ENCODE data around the gene CILP2. TPM values are rescaled to one million over a fixed set of nuclear protein-coding genes. Genes with fewer than 3 reads are reported as not detected.

The CILP2 gene
- total and polyA plus RNA-seq, 2 experiments from 2014 or later, result 0.11 to 0.48 TPM

DNA sequence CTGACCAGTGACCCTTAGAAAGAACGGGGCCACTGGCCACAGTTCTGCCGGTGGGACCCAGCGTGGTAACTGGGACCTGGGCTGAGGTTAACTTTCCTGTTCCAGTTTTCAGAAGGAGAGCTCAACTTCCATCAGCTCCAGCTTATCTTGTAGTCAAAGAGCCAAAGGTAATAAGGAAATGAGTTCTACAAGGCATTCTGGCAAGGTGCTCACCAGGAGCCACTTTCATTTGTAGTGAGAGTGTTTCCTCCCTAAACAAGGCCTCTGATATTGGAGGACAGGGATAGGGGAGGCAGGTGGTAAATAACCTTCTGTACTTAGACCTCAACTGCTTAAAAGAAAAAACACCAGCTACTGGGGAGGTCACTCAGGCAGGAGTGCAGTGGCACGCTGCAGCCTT is 42.4 kb downstream of the CILP2 start:
- no peak overlapping the region for H3K4me3 ChIP-seq
- no peaks in the 10 kb centered on the region for H3K79me2 ChIP-seq (ENCODE audit: insufficient read depth)
- H2AFZ ChIP-seq, result no peak overlapping the region
- H3K4me2 ChIP-seq (ENCODE audit: unreplicated experiment), result no peak overlapping the region
- no peaks in the 10 kb centered on the region for H3K36me3 ChIP-seq (ENCODE audit: low read depth)
- TF ChIP-seq EZH2phosphoT487 (IDR thresholded peaks at IDR 0.05; ENCODE audit: insufficient read depth, low read depth), result no peak
- TF ChIP-seq EZH2 (IDR thresholded peaks at IDR 0.05; ENCODE audit: insufficient read depth, poor library complexity, severe bottlenecking), result no peak
- DNase-seq, result no peak
- no peaks in the 10 kb centered on the region for H3K27me3 ChIP-seq (replicated peaks; ENCODE audit: insufficient read depth)
- no peaks in the 10 kb centered on the region for H3F3A ChIP-seq (ENCODE audit: insufficient read depth)
- no peaks in the 10 kb centered on the region for H4K20me1 ChIP-seq (ENCODE audit: insufficient read depth)
- in situ Hi-C loops (cut with MboI), result no loop called here
- H3K9me3 ChIP-seq (ENCODE audit: low read depth), result no peaks in the 10 kb centered on the region
- H3K27ac ChIP-seq, result no peak overlapping the region
- no peaks in the 10 kb centered on the region for H3K4me1 ChIP-seq (ENCODE audit: insufficient read depth)
- no peak overlapping the region for H3K9ac ChIP-seq
- H3K9me2 ChIP-seq (ENCODE audit: insufficient read depth), result no peaks in the 10 kb centered on the region
- 97 to 98% methylated on average over 4 of the region's 4 CpGs for WGBS, 2 experiments (ENCODE audit: low coverage in 1 of 2, low lambda C conversion rate in 2 of 2, missing lambda C conversion rate in 2 of 2)

DNA sequence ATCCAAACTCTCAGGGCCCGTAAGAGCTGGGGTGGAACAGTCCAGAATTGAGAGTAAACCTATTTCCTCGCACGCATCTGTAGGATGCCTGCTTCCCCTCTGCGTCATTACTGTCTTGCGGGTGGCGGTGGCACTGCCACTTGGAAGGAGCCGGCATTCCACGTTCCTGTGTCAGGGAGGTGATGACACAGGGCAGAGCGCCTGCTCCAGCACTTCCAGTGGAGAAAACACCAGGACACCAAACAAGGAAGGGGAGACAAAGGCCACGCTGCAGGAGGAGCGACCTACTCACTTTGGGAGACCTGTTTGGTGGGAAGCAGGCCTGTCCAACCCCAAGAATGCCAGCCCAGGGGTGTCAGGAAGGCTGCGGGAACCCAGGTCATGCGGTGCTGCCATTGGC is 43.3 kb downstream of the CILP2 start:
- Histone ChIP-seq H3K4me2 (ENCODE audit: unreplicated experiment) (no peak overlapping the region), H3K4me1 (ENCODE audit: insufficient read depth) (no peaks in the 10 kb centered on the region), H3K27ac (no peak overlapping the region), H3K9me2 (ENCODE audit: insufficient read depth) (no peaks in the 10 kb centered on the region), H3K9ac (no peak overlapping the region), H3K36me3 (ENCODE audit: low read depth) (no peaks in the 10 kb centered on the region), H3K27me3 (replicated peaks; ENCODE audit: insufficient read depth) (no peaks in the 10 kb centered on the region), H2AFZ (no peak overlapping the region), H3K4me3 (no peak overlapping the region), H3K9me3 (ENCODE audit: low read depth) (no peaks in the 10 kb centered on the region), H3F3A (ENCODE audit: insufficient read depth) (no peaks in the 10 kb centered on the region), H3K79me2 (ENCODE audit: insufficient read depth) (no peaks in the 10 kb centered on the region), H4K20me1 (ENCODE audit: insufficient read depth) (no peaks in the 10 kb centered on the region)
- no peak for DNase-seq
- TF ChIP-seq EZH2 (IDR thresholded peaks at IDR 0.05; ENCODE audit: insufficient read depth, poor library complexity, severe bottlenecking) (no peak), EZH2phosphoT487 (IDR thresholded peaks at IDR 0.05; ENCODE audit: insufficient read depth, low read depth) (no peak)
- 97% methylated on average over 13 of the region's 13 CpGs for WGBS, 2 experiments (ENCODE audit: low coverage in 1 of 2, low lambda C conversion rate in 2 of 2, missing lambda C conversion rate in 2 of 2)
- in situ Hi-C loops (cut with MboI), result no loop called here

DNA sequence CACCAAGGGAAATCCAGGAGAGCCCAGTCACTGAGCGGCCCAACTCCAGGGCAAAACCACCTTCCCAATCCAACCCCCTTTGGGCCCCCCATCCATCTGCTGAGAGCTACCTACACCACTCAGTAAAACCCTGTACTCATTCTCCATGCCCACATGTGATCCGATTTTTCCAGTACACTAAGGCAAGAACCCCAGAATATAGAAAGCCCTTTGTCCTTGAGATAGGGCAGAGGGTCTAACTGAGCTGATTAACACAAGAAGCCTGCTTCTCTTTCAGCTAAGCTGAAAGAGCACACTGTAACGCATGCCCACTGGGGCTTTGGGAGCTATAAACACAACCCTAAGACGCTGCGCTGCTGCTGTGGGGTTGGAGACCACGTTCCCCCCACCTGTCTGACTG is 44.4 kb downstream of the CILP2 start:
- Histone ChIP-seq H3K9me3 (ENCODE audit: low read depth) (no peaks in the 10 kb centered on the region), H3K4me2 (ENCODE audit: unreplicated experiment) (no peak overlapping the region), H3K4me1 (ENCODE audit: insufficient read depth) (no peaks in the 10 kb centered on the region), H3K36me3 (ENCODE audit: low read depth) (no peaks in the 10 kb centered on the region), H2AFZ (no peak overlapping the region), H3K9ac (no peak overlapping the region), H3K4me3 (no peak overlapping the region), H3K9me2 (ENCODE audit: insufficient read depth) (no peaks in the 10 kb centered on the region), H3F3A (ENCODE audit: insufficient read depth) (no peaks in the 10 kb centered on the region), H3K27ac (no peak overlapping the region), H3K79me2 (ENCODE audit: insufficient read depth) (no peaks in the 10 kb centered on the region), H3K27me3 (replicated peaks; ENCODE audit: insufficient read depth) (no peaks in the 10 kb centered on the region), H4K20me1 (ENCODE audit: insufficient read depth) (no peaks in the 10 kb centered on the region)
- in situ Hi-C loops (cut with MboI), result no loop called here
- 86 to 89% methylated on average over 6 of the region's 6 CpGs for WGBS, 2 experiments (ENCODE audit: low coverage in 1 of 2, low lambda C conversion rate in 2 of 2, missing lambda C conversion rate in 2 of 2)
- TF ChIP-seq EZH2 (IDR thresholded peaks at IDR 0.05; ENCODE audit: insufficient read depth, poor library complexity, severe bottlenecking) (no peak), EZH2phosphoT487 (IDR thresholded peaks at IDR 0.05; ENCODE audit: insufficient read depth, low read depth) (no peak)
- no peak for DNase-seq

DNA sequence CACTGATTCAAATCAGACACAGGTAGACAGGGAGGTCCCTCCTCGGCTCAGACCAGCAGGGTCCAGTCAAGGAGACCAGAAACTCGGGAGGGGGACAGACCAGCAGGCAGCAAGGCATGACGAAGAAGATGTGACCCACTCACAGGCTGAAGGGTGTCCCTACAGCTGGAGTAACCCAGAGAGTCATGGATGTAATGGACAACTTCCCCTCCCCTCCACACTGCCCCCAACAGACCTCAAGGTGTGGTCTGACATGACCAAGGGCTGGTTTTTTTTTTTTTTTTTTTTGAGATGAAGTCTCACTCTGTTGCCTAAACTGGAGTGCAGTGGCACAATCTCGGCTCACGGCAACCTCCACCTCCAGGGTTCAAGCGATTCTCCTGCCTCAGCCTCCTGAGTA is 46.3 kb downstream of the CILP2 start:
- Histone ChIP-seq H3K4me2 (ENCODE audit: unreplicated experiment) (no peak overlapping the region), H3K27ac (no peak overlapping the region), H3K9me3 (ENCODE audit: low read depth) (no peaks in the 10 kb centered on the region), H3K9ac (no peak overlapping the region), H3K9me2 (ENCODE audit: insufficient read depth) (no peaks in the 10 kb centered on the region), H3K4me3 (no peak overlapping the region), H2AFZ (no peak overlapping the region), H3K36me3 (ENCODE audit: low read depth) (no peaks in the 10 kb centered on the region), H3K27me3 (replicated peaks; ENCODE audit: insufficient read depth) (no peaks in the 10 kb centered on the region), H3F3A (ENCODE audit: insufficient read depth) (no peaks in the 10 kb centered on the region), H4K20me1 (ENCODE audit: insufficient read depth) (no peaks in the 10 kb centered on the region), H3K4me1 (ENCODE audit: insufficient read depth) (no peaks in the 10 kb centered on the region), H3K79me2 (ENCODE audit: insufficient read depth) (no peaks in the 10 kb centered on the region)
- in situ Hi-C loops (cut with MboI), result no loop called here
- TF ChIP-seq EZH2 (IDR thresholded peaks at IDR 0.05; ENCODE audit: insufficient read depth, poor library complexity, severe bottlenecking) (no peak), EZH2phosphoT487 (IDR thresholded peaks at IDR 0.05; ENCODE audit: insufficient read depth, low read depth) (no peak)
- DNase-seq, result no peak
- 94 to 96% methylated on average over 6 of the region's 6 CpGs for WGBS, 2 experiments (ENCODE audit: low coverage in 1 of 2, low lambda C conversion rate in 2 of 2, missing lambda C conversion rate in 2 of 2)

DNA sequence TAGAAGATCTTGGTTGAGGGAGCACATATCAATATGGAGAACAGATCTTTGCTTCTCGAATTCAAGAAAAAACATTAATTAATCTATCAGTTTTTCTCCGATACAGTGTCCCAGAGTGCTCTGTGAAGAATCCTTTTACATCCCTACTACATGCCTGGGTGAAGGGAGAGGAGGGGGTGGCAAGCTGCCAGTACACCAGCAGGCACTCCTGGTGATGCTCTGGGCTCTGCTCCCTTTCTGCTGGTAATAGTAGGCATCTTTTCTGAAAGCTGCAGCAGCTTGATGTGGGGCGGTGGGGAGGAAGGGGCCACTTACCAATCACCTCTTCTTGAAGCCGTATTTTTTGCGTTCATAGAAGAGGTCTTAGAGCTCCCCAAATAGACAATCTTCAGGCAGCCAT is 49.7 kb downstream of the CILP2 start:
- Histone ChIP-seq H3K27ac (no peak overlapping the region), H3K79me2 (ENCODE audit: insufficient read depth) (no peaks in the 10 kb centered on the region), H3K36me3 (ENCODE audit: low read depth) (no peaks in the 10 kb centered on the region), H3F3A (ENCODE audit: insufficient read depth) (peaks cover 7% of the 10 kb centered on the region), H3K9ac (no peak overlapping the region), H3K9me3 (ENCODE audit: low read depth) (no peaks in the 10 kb centered on the region), H3K9me2 (ENCODE audit: insufficient read depth) (no peaks in the 10 kb centered on the region), H2AFZ (no peak overlapping the region), H4K20me1 (ENCODE audit: insufficient read depth) (no peaks in the 10 kb centered on the region), H3K4me1 (ENCODE audit: insufficient read depth) (peaks cover 13% of the 10 kb centered on the region), H3K4me3 (no peak overlapping the region), H3K27me3 (replicated peaks; ENCODE audit: insufficient read depth) (no peaks in the 10 kb centered on the region), H3K4me2 (ENCODE audit: unreplicated experiment) (no peak overlapping the region)
- in situ Hi-C loops (cut with MboI), result no loop called here
- TF ChIP-seq EZH2 (IDR thresholded peaks at IDR 0.05; ENCODE audit: insufficient read depth, poor library complexity, severe bottlenecking) (no peak), EZH2phosphoT487 (IDR thresholded peaks at IDR 0.05; ENCODE audit: insufficient read depth, low read depth) (no peak)
- no peak for DNase-seq
- 96 to 97% methylated on average over 5 of the region's 5 CpGs for WGBS, 2 experiments (ENCODE audit: low coverage in 1 of 2, low lambda C conversion rate in 2 of 2, missing lambda C conversion rate in 2 of 2)

Data from GM23248 (cell line).